NCI-H2029 (cell line): Measurements from ENCODE around the gene PDE4D.
"Not testable (repeated sequence)": the region's sequence is repeated elsewhere in the genome, so short reads cannot be mapped to it uniquely, and the experiment has no call there.

Source experiments
- DNase-seq: peaks from one replicate; lab custom pipeline; 2025; lab: John Stamatoyannopoulos, UW

The PDE4D gene

GRCh38 chr5:59607138-59607765 is 286.3 kb downstream of the PDE4D start:
- DNase-seq = no peak

- DNase-seq = no peak
These were observed 287.6 kb downstream of the PDE4D start for GRCh38 chr5:59605915-59606314.

- no peak for DNase-seq
These were observed 289.4 kb downstream of the PDE4D start for GRCh38 chr5:59604111-59604510.

GRCh38 chr5:59600998-59601397 is 292.5 kb downstream of the PDE4D start:
- DNase-seq = no peak

GRCh38 chr5:59600153-59600552 is 293.4 kb downstream of the PDE4D start:
- DNase-seq = no peak

- DNase-seq = no peak
These were observed 293.8 kb downstream of the PDE4D start for GRCh38 chr5:59599729-59600128.

GRCh38 chr5:59598547-59598874 is 295.0 kb downstream of the PDE4D start:
- peak; percentile 55 for DNase-seq

- DNase-seq = no peak
These were observed 295.6 kb downstream of the PDE4D start for GRCh38 chr5:59597690-59598546.

GRCh38 chr5:59596586-59597350 is 296.8 kb downstream of the PDE4D start:
- no peak for DNase-seq

GRCh38 chr5:59594118-59594517 is 299.4 kb downstream of the PDE4D start:
- DNase-seq = not testable (repeated sequence)

- no peak for DNase-seq
These were observed 300.0 kb downstream of the PDE4D start for GRCh38 chr5:59593439-59594007.

GRCh38 chr5:59592101-59592500 is 301.4 kb downstream of the PDE4D start:
- DNase-seq = no peak

GRCh38 chr5:59591162-59591561 is 302.4 kb downstream of the PDE4D start:
- no peak for DNase-seq

- no peak for DNase-seq
These were observed 304.6 kb downstream of the PDE4D start for GRCh38 chr5:59588922-59589321.

GRCh38 chr5:59587489-59588337 is 305.8 kb downstream of the PDE4D start:
- peak; percentile 62 for DNase-seq

- DNase-seq = no peak
These were observed 306.7 kb downstream of the PDE4D start for GRCh38 chr5:59586841-59587240.

- DNase-seq = peak; percentile 28
These were observed 308.4 kb downstream of the PDE4D start for GRCh38 chr5:59584858-59585846.

GRCh38 chr5:59583810-59584562 is 309.5 kb downstream of the PDE4D start:
- peak; percentile 75 for DNase-seq

GRCh38 chr5:59583151-59583809 is 310.2 kb downstream of the PDE4D start:
- peak; percentile 76 for DNase-seq
